HG02798 (cell line): ENCODE data around the gene MS4A4A.
"Not testable (repeated sequence)": the region's sequence is repeated elsewhere in the genome, so short reads cannot be mapped to it uniquely, and the experiment has no call there.

Experiments used
- ATAC-seq: cut with Tn5 transposase; IDR thresholded peaks from one replicate; pipeline ENCODE4 v1.9.1; 2021; ENCODE audit warnings: mild to moderate bottlenecking; ENCODE audit not compliant: unreplicated experiment, poor library complexity

The MS4A4A gene

DNA sequence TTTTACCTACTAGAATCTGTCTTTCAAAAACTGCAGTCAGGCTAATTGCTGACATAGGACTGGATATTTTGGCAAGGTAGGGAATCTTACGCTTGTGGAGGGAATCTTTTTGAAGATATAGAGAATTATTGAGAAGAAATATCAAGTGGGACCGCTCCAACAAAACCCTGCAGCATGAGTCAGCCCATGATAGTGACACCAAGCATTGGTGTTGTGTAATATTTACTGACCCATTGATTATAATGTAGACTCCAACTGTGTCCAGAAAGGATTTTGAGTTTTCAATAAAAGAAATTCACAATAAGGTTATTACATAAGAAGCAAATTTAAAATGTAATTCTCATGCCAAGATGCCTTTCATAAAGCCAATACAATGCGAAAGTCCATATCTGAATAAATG, 20.7 kb downstream of the MS4A4A start:
- no peak for ATAC-seq

GRCh38 chr11:60301884-60302283, 21.4 kb downstream of the MS4A4A start:
- ATAC-seq = not testable (repeated sequence)

- no peak for ATAC-seq
These were observed 23.2 kb downstream of the MS4A4A start for GRCh38 chr11:60303661-60304060.

DNA sequence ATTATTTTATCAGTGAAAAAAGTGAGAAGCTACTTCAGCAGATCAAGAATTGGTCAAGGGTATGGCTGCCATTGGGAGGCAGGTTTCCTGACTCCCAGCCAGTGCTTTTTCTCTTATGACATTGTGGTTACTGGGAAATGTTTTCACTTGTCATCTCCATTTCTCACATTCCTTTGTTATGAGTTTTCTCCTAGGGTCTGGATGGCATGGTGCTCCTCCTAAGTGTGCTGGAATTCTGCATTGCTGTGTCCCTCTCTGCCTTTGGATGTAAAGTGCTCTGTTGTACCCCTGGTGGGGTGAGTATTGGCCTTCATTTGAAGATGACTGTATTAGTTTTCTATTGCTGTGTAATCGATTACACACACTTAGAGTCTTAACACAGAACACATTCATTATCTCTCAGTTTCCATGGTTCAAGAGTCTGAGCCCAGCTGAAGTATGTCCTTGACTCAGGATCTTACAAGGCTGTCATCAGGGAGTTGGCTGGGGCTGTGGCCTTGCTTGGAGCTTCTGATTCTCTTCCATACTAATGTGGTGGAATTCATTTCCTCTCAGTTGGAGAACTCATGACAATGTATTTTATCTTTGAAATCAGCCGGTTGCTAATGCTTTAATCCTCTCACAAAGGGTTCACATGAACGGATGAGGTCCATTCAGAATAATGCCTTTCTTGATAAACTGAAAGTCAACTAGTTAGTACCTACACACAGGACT, 25.6 kb downstream of the MS4A4A start:
- no peak for ATAC-seq

DNA sequence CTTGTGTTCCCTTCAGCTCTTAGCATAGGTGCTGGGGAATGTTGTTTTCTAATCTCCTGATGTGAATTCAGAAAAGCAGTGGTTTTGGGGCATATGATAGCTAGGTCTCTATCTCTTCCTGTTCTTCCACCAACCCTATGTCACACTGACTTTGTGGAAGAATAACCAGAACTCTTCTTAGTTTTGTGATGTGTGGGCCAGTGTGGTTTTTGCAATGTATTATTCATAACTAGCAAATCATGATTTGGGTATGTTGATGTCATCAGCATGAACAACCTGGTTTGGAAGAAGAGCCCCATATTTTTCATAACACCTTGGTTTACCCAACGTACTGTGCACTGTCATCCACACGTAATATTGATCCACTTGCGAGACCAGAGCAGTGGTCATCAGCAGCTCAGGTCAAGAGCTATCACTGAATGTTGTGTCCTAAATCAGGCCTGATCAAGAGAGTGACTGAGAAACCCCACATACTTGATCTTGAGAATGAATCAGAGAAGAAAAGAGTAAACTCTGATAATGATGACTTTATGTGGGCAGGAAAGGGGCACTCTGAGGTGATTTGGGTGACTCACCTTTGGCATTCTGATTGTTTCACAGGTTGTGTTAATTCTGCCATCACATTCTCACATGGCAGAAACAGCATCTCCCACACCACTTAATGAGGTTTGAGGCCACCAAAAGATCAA, 27.2 kb downstream of the MS4A4A start:
- ATAC-seq = peak; percentile 47

- peak; percentile 68 for ATAC-seq
These were observed 30.0 kb downstream of the MS4A4A start for GRCh38 chr11:60310407-60310998.

DNA sequence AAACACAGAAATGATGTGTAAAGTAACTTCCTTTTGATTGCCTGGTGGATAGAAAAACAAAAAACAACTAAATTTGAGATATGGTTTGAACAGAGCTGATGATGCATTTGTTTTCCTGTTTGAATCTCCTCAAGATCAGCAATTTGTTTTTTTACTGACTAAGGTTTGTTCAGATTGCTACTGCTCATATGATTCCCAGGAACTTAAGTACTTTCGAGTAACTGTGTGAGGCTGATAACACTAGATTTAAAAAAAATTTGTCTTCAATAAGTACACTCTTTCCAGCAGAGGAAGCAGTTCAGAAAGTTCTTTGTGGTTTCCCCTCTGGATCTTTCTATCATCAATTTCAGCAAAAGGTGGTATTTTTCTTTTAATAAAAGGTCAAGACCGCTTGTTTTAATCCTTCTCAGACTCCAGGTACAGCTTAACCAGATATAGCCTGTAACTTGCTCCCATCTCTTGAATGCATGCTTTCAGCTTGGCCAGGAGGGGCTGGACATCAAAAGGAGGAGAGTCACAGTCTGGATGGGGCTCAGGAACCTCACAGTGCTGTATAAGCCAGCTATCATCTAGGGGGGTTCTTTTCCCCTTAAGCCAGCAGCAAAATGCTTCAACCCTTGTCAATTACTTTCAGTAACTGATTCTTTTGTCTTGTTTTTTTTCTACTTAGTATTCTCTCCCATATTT, 34.3 kb downstream of the MS4A4A start:
- no peak for ATAC-seq

GRCh38 chr11:60315871-60316270, 35.4 kb downstream of the MS4A4A start:
- no peak for ATAC-seq

- ATAC-seq = no peak
These were observed 35.9 kb downstream of the MS4A4A start for GRCh38 chr11:60316317-60316716.

GRCh38 chr11:60318726-60319125, 38.3 kb downstream of the MS4A4A start:
- no peak for ATAC-seq

DNA sequence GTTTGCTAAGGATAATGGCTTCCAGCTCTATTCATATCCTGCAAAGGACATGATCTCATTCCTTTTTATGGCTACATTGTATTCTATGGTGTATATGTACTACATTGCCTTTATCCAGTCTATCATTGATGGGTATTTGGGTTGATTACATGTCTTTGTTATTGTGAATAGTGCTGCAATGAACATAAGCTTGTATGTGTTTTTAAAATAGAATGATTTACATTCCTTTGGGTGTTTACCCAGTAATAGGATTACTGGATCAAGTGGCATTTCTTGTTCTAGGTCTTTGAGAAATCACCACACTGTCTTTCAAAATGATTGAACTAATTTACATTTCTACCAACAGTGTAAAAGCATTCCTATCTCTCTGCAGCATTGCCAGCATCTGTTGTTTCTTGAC, 40.6 kb downstream of the MS4A4A start:
- no peak for ATAC-seq

DNA sequence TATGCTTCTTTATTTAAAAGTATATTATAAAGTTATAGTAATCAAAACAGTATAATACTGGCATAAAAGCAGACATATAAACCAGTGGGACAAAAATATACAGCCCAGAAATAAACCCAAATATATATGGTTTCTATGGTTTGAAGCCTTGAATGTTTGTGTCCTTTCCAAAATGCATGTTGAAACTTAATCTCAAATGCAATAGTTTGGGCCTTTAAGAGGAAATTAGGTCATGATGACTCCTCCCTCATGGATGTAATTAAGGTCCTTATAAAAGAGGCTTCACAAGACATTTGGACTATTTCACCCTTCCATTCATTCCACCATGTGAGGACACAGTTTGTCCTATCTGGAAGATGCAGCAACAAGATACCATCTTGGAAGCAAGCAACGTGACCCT, 46.5 kb downstream of the MS4A4A start, which contains the start of gene MS4A6E:
MS4A6E (plus strand) TSS at position 301 of the 400 bp plus-strand sequence. CDS start 7,641 bp downstream, outside the sequence.
- no peak for ATAC-seq

DNA sequence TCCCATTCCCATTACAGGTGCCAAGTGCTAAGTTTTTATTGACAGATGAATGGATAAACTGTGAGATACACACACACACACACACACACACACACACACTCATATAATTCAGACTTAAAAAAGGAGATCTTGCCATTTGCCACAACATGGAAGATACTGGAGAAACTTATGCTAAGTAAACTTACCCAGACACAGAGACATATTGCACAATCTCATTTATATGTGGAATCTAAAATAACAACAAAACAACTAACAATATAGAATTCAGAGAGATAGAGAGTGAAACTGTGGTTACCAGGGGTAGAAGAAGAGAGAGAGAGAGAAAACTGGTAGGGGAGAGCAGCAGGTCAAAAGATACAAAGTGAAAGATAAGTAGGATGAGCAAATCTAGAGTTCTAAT, 48.0 kb downstream of the MS4A4A start:
- ATAC-seq = no peak

- no peak for ATAC-seq
These were observed 52.4 kb downstream of the MS4A4A start for GRCh38 chr11:60332846-60333245.

- peak; percentile 68 for ATAC-seq
These were observed 53.6 kb downstream of the MS4A4A start for GRCh38 chr11:60334005-60334620.

DNA sequence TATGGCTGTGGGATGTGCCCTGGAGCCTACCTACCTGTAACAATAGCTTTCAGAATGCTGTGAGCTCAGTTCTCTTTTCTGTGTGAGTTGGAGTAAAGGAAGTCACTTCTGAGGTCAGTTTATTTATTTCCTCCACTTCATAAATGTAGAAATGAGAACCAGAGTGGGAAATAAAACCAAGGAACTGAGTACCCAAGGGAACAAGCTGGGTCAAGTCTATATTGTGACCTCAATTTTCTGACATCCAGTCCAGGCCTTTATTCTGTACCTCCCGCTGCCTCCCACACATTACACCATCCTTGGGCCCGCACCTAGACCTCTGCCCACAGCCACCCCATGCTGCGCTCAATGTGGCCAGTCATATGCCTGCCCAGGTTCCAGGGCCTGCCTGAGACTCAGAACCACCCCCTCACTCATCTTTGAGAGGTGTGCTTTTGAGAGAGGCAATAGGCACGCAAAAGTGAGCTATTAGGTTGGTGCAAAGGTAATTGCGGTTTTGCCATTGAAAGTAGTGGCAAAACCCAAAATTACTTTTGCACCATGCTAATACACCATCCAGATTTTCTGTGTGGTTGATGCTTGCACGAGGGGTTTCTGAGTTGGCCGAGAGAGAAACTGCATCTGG, 56.4 kb downstream of the MS4A4A start:
- ATAC-seq = peak; percentile 53

- no peak for ATAC-seq
These were observed 57.6 kb downstream of the MS4A4A start for GRCh38 chr11:60338053-60338452.

- ATAC-seq = no peak
These were observed 58.9 kb downstream of the MS4A4A start for GRCh38 chr11:60339356-60339755.

DNA sequence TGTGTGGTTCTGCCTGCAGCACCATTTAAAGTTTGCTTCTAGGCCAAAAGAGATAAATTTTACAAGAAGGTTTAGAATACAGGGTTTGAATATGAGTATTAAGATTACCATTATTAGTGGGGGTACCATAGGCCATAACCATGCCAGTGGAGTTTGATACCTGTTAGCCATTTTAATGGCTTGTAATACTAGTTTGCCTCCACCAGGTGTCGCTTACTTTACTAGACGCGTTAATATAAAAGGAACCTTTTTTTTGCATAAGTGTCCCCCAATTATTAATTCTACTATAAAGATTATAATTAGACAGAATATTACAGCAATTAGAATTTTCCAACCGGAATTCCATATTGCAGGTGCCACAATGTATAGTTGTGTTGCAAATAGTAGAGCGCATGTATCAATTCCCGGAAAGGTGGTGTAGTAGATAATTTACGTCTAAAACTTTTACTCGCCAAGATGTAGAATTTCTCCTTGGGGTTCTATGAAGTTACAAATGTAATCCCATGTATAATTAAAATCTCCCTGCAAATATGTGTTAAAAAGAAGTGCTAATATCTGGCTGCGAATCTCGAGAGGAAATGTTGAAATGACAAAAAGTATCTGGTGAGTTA, 62.7 kb downstream of the MS4A4A start:
- ATAC-seq = no peak

DNA sequence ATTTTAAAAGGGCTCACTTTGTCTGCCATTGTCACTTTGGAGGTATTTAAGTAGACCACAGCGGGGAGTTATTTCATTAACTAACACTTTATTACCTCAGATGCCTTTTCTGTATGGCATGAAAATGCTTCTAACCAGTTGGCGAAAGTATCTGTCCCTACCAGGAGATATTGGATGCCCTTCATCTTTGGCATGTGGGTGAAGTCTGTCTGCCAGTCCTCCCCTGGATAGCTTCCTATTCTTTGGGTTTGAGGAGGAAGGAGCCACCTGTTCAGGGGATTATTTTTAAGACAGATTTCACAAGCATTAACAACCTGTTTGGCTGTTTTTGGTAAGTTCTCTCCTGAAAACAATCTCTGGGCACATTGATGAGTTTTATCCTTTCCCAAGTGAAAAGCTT, 63.7 kb downstream of the MS4A4A start:
- no peak for ATAC-seq
